HEK293 (cell line): ENCODE results near the gene PLCD4.

Experiments used
- BCL11B ChIP-seq: fragments of 450-650 bp; formaldehyde crosslinking; IDR thresholded peaks from 2 replicates; pipeline ENCODE4 v1.5.1; 2016; ENCODE audit warnings: low read depth, missing biosample characterization, missing genetic modification characterization
- EGR2 ChIP-seq: fragments of 450-650 bp; formaldehyde crosslinking; IDR thresholded peaks from 2 replicates; pipeline ENCODE4 v1.5.1; 2016; ENCODE audit warnings: low read depth, missing biosample characterization, missing genetic modification characterization
- GLIS1 ChIP-seq: fragments of 450-650 bp; formaldehyde crosslinking; IDR thresholded peaks from 2 replicates; pipeline ENCODE4 v1.5.1; 2016; ENCODE audit warnings: missing biosample characterization, missing genetic modification characterization
- GLIS2 ChIP-seq: fragments of 450-650 bp; formaldehyde crosslinking; IDR thresholded peaks from 2 replicates; pipeline ENCODE4 v1.5.1; 2016; ENCODE audit warnings: missing biosample characterization, missing genetic modification characterization
- IKZF3 ChIP-seq: fragments of 450-650 bp; IDR thresholded peaks from 2 replicates; pipeline ENCODE4 v1.5.0; 2018; ENCODE audit warnings: missing biosample characterization, mild to moderate bottlenecking, missing genetic modification characterization, moderate library complexity
- KLF10 ChIP-seq: fragments of 450-650 bp; IDR thresholded peaks from 2 replicates; pipeline ENCODE4 v1.5.1; 2018; ENCODE audit warnings: missing biosample characterization, mild to moderate bottlenecking, missing genetic modification characterization
- OSR2 ChIP-seq: fragments of 450-650 bp; formaldehyde crosslinking; IDR thresholded peaks from 2 replicates; pipeline ENCODE4 v1.5.1; 2016; ENCODE audit warnings: missing biosample characterization, missing genetic modification characterization
- SP2 ChIP-seq: fragments of 450-650 bp; formaldehyde crosslinking; IDR thresholded peaks from 2 replicates; pipeline ENCODE4 v1.5.1; 2016; ENCODE audit warnings: missing biosample characterization, missing genetic modification characterization
- SP3 ChIP-seq: fragments of 450-650 bp; formaldehyde crosslinking; IDR thresholded peaks from 2 replicates; pipeline ENCODE4 v1.5.1; 2016; ENCODE audit warnings: missing biosample characterization, missing genetic modification characterization
- TCF7L2 ChIP-seq: IDR thresholded peaks from 2 replicates; pipeline ENCODE4 v1.6.1; 2011; ENCODE audit warnings: low read depth, mild to moderate bottlenecking, inconsistent platforms, low read length, moderate library complexity, borderline replicate concordance
- WT1 ChIP-seq: fragments of 450-650 bp; formaldehyde crosslinking; IDR thresholded peaks from 2 replicates; pipeline ENCODE4 v1.5.1; 2016; ENCODE audit warnings: missing biosample characterization, missing genetic modification characterization
- YY2 ChIP-seq: fragments of 450-650 bp; formaldehyde crosslinking; IDR thresholded peaks from 2 replicates; pipeline ENCODE4 v1.5.1; 2016; ENCODE audit warnings: missing biosample characterization, missing genetic modification characterization
- ZBTB17 ChIP-seq: fragments of 450-650 bp; formaldehyde crosslinking; IDR thresholded peaks from 2 replicates; pipeline ENCODE4 v1.5.1; 2016; ENCODE audit warnings: missing biosample characterization, missing genetic modification characterization
- ZBTB26 ChIP-seq: fragments of 450-650 bp; formaldehyde crosslinking; optimal IDR thresholded peaks from 2 replicates; pipeline ENCODE3; 2016; ENCODE audit warnings: missing biosample characterization, mild to moderate bottlenecking, missing genetic modification characterization
- ZFP69B ChIP-seq: fragments of 450-650 bp; formaldehyde crosslinking; IDR thresholded peaks from 2 replicates; pipeline ENCODE4 v1.5.1; 2016; ENCODE audit warnings: missing biosample characterization, missing genetic modification characterization
- ZNF112 ChIP-seq: fragments of 450-650 bp; formaldehyde crosslinking; IDR thresholded peaks from 2 replicates; pipeline ENCODE4 v1.5.0; 2017; ENCODE audit warnings: missing biosample characterization, missing genetic modification characterization
- ZNF138 ChIP-seq: fragments of 450-650 bp; formaldehyde crosslinking; IDR thresholded peaks from 2 replicates; pipeline ENCODE4 v1.5.1; 2016; ENCODE audit warnings: missing biosample characterization, missing genetic modification characterization, borderline replicate concordance
- ZNF16 ChIP-seq: fragments of 450-650 bp; formaldehyde crosslinking; IDR thresholded peaks from 2 replicates; pipeline ENCODE4 v1.5.1; 2016; ENCODE audit warnings: low read depth, missing biosample characterization, missing genetic modification characterization
- ZNF292 ChIP-seq: fragments of 450-650 bp; formaldehyde crosslinking; IDR thresholded peaks from 2 replicates; pipeline ENCODE4 v1.5.1; 2016; ENCODE audit warnings: low read depth, missing biosample characterization, missing genetic modification characterization, borderline replicate concordance
- ZNF394 ChIP-seq: fragments of 450-650 bp; formaldehyde crosslinking; IDR thresholded peaks from 2 replicates; pipeline ENCODE4 v1.5.1; 2016; ENCODE audit warnings: missing biosample characterization, missing genetic modification characterization, mild to moderate bottlenecking, moderate library complexity, borderline replicate concordance
- ZNF426 ChIP-seq: fragments of 450-650 bp; formaldehyde crosslinking; IDR thresholded peaks from 2 replicates; pipeline ENCODE4 v1.5.1; 2017; ENCODE audit warnings: missing biosample characterization, missing genetic modification characterization, mild to moderate bottlenecking, inconsistent platforms, moderate library complexity
- ZNF449 ChIP-seq: fragments of 450-650 bp; formaldehyde crosslinking; IDR thresholded peaks from 2 replicates; pipeline ENCODE4 v1.5.1; 2017; ENCODE audit warnings: missing biosample characterization, mild to moderate bottlenecking, missing genetic modification characterization, moderate library complexity
- ZNF473 ChIP-seq: fragments of 450-650 bp; formaldehyde crosslinking; IDR thresholded peaks from 2 replicates; pipeline ENCODE4 v1.5.1; 2017; ENCODE audit warnings: missing biosample characterization, missing genetic modification characterization
- ZNF488 ChIP-seq: fragments of 450-650 bp; formaldehyde crosslinking; IDR thresholded peaks from 2 replicates; pipeline ENCODE4 v1.5.1; 2016; ENCODE audit warnings: missing biosample characterization, missing genetic modification characterization
- ZNF530 ChIP-seq: fragments of 450-650 bp; formaldehyde crosslinking; IDR thresholded peaks from 2 replicates; pipeline ENCODE4 v1.5.1; 2016; ENCODE audit warnings: low read depth, missing biosample characterization, missing genetic modification characterization
- ZNF561 ChIP-seq: fragments of 450-650 bp; IDR thresholded peaks from 2 replicates; pipeline ENCODE4 v1.5.1; 2018; ENCODE audit warnings: missing biosample characterization, missing genetic modification characterization, borderline replicate concordance
- ZNF624 ChIP-seq: fragments of 450-650 bp; formaldehyde crosslinking; IDR thresholded peaks from 2 replicates; pipeline ENCODE4 v1.5.1; 2017; ENCODE audit warnings: missing biosample characterization, missing genetic modification characterization
- ZNF629 ChIP-seq: fragments of 450-650 bp; formaldehyde crosslinking; IDR thresholded peaks from 2 replicates; pipeline ENCODE4 v1.5.1; 2017; ENCODE audit warnings: missing biosample characterization, missing genetic modification characterization
- ZNF639 ChIP-seq: fragments of 450-650 bp; formaldehyde crosslinking; IDR thresholded peaks from 2 replicates; pipeline ENCODE4 v1.5.1; 2016; ENCODE audit warnings: missing biosample characterization, missing genetic modification characterization
- ZNF660 ChIP-seq: fragments of 450-650 bp; IDR thresholded peaks from 2 replicates; pipeline ENCODE4 v1.5.1; 2018; ENCODE audit warnings: missing biosample characterization, mild to moderate bottlenecking, missing genetic modification characterization
- ZNF777 ChIP-seq: fragments of 450-650 bp; formaldehyde crosslinking; IDR thresholded peaks from 2 replicates; pipeline ENCODE4 v1.5.1; 2017; ENCODE audit warnings: missing biosample characterization, missing genetic modification characterization, borderline replicate concordance
- ZNF785 ChIP-seq: fragments of 450-650 bp; formaldehyde crosslinking; IDR thresholded peaks from 2 replicates; pipeline ENCODE4 v1.5.1; 2016; ENCODE audit warnings: missing biosample characterization, missing genetic modification characterization
- ZNF830 ChIP-seq: fragments of 450-650 bp; IDR thresholded peaks from 2 replicates; pipeline ENCODE4 v1.5.0; 2018; ENCODE audit warnings: missing biosample characterization, missing genetic modification characterization, low read depth, mild to moderate bottlenecking, moderate library complexity
- ZSCAN23 ChIP-seq: fragments of 450-650 bp; formaldehyde crosslinking; IDR thresholded peaks from 2 replicates; pipeline ENCODE4 v1.5.1; 2016; ENCODE audit warnings: missing biosample characterization, missing genetic modification characterization
- ZXDB ChIP-seq: fragments of 450-650 bp; formaldehyde crosslinking; IDR thresholded peaks from 2 replicates; pipeline ENCODE4 v1.5.1; 2016; ENCODE audit warnings: missing biosample characterization, missing genetic modification characterization

PLCD4 gene

GRCh38 chr2:218659258-218659987, 51.7 kb downstream of the PLCD4 start, which contains the start of the genes BCS1L and ZNF142 (continued):
- TF ChIP-seq ZNF488 (tag by site-specific recombination) (no peak), ZNF561 (tag by site-specific recombination) (no peak; the same call in 1 of the 2 replicates), ZNF394 (tag by site-specific recombination) (peak; percentile 65; the same call in 1 of the 2 replicates), ZNF624 (tag by site-specific recombination) (no peak), ZNF660 (tag by site-specific recombination) (peak; percentile 75; the same call in 1 of the 2 replicates), ZNF138 (tag by site-specific recombination) (no peak), ZNF112 (tag by site-specific recombination) (no peak), ZBTB17 (tag by site-specific recombination) (peak; percentile 83), ZNF530 (tag by site-specific recombination) (no peak), ZNF777 (no peak), ZNF639 (tag by site-specific recombination) (no peak), ZNF16 (tag by site-specific recombination) (no peak), WT1 (tag by site-specific recombination) (no peak), ZNF426 (no peak), ZSCAN23 (tag by site-specific recombination) (no peak), ZNF785 (tag by site-specific recombination) (no peak), ZNF629 (tag by site-specific recombination) (peak; percentile 47), ZNF449 (tag by site-specific recombination) (peak; percentile 82), ZXDB (tag by site-specific recombination) (peak; percentile 67), ZNF830 (tag by site-specific recombination) (no peak), YY2 (tag by site-specific recombination) (no peak), OSR2 (tag by site-specific recombination) (no peak), TCF7L2 (peak; percentile 93), KLF10 (tag by site-specific recombination) (peak; percentile 90), ZBTB26 (tag by site-specific recombination) (peak; percentile 38), EGR2 (tag by site-specific recombination) (peak; percentile 89), GLIS1 (peak; percentile 34; the same call in 1 of the 2 replicates), GLIS2 (peak; percentile 47; the same call in 1 of the 2 replicates), ZFP69B (tag by site-specific recombination) (no peak), ZNF473 (tag by site-specific recombination) (no peak), ZNF292 (tag by site-specific recombination) (no peak), IKZF3 (0 out of 2 replicates have a peak, but pooled peaks have one; percentile 42), SP3 (peak; percentile 87), SP2 (tag by site-specific recombination) (peak; percentile 68), BCL11B (no peak)
